HEK293 (cell line): Measurements from ENCODE around the gene PLEKHA3.

Experiments used
- CTCF ChIP-seq: fragments of 450-650 bp; formaldehyde crosslinking; IDR thresholded peaks from 2 replicates; pipeline ENCODE4 v1.5.1; 2016; ENCODE audit warnings: missing biosample characterization, missing genetic modification characterization
- TCF7L2 ChIP-seq: IDR thresholded peaks from 2 replicates; pipeline ENCODE4 v1.6.1; 2011; ENCODE audit warnings: low read depth, mild to moderate bottlenecking, inconsistent platforms, low read length, moderate library complexity, borderline replicate concordance
- ZBTB44 ChIP-seq: fragments of 450-650 bp; IDR thresholded peaks from 2 replicates; pipeline ENCODE4 v1.5.1; 2018; ENCODE audit warnings: missing biosample characterization, mild to moderate bottlenecking, missing genetic modification characterization
- ZFP3 ChIP-seq: fragments of 450-650 bp; formaldehyde crosslinking; IDR thresholded peaks from 2 replicates; pipeline ENCODE4 v1.5.1; 2016; ENCODE audit warnings: low read depth, missing biosample characterization, missing genetic modification characterization
- ZNF146 ChIP-seq: fragments of 450-650 bp; formaldehyde crosslinking; IDR thresholded peaks from 2 replicates; pipeline ENCODE4 v1.5.1; 2016; ENCODE audit warnings: missing biosample characterization, missing genetic modification characterization
- ZNF148 ChIP-seq: fragments of 450-650 bp; formaldehyde crosslinking; IDR thresholded peaks from 2 replicates; pipeline ENCODE4 v1.5.0; 2017; ENCODE audit warnings: missing biosample characterization, missing genetic modification characterization, borderline replicate concordance
- ZNF248 ChIP-seq: fragments of 450-650 bp; formaldehyde crosslinking; IDR thresholded peaks from 2 replicates; pipeline ENCODE4 v1.5.1; 2017; ENCODE audit warnings: missing biosample characterization, missing genetic modification characterization
- ZNF274 ChIP-seq, 2 experiments: fragments of 200-500 bp in 1 of 2; fragments of 450-650 bp in 1 of 2; sonication (Bioruptor generic) in 1 of 2; formaldehyde crosslinking in 1 of 2; IDR thresholded peaks; 2 replicates each; pipeline versions ENCODE4 v1.5.1 to v1.6.1; 2014 to 2016; ENCODE audit warnings: borderline replicate concordance in 1 of 2, inconsistent platforms in 1 of 2, low read length in 1 of 2, missing biosample characterization in 1 of 2, missing genetic modification characterization in 1 of 2
- ZNF404 ChIP-seq: fragments of 450-650 bp; formaldehyde crosslinking; IDR thresholded peaks from 2 replicates; pipeline ENCODE4 v1.5.1; 2017; ENCODE audit warnings: missing biosample characterization, missing genetic modification characterization
- ZNF518A ChIP-seq: fragments of 450-650 bp; formaldehyde crosslinking; conservative IDR thresholded peaks from 2 replicates; pipeline ENCODE4 v1.5.1; 2016; ENCODE audit warnings: low read depth, missing biosample characterization, missing genetic modification characterization
- ZNF670 ChIP-seq: fragments of 450-650 bp; formaldehyde crosslinking; IDR thresholded peaks from 2 replicates; pipeline ENCODE4 v1.5.1; 2016; ENCODE audit warnings: missing biosample characterization, missing genetic modification characterization, low read depth

- TF ChIP-seq CTCF (tag by site-specific recombination) (no peak), ZNF248 (tag by site-specific recombination) (no peak), TCF7L2 (no peak), ZNF148 (tag by site-specific recombination) (no peak), ZNF518A (no peak), ZNF146 (tag by site-specific recombination) (no peak), ZNF274 (IDR thresholded peaks at IDR 0.05; ENCODE audit: low read length) (no peak), ZNF274 (tag by site-specific recombination; IDR thresholded peaks at IDR 0.05; ENCODE audit: borderline replicate concordance) (no peak), ZFP3 (tag by site-specific recombination) (no peak), ZBTB44 (no peak), ZNF404 (tag by site-specific recombination) (no peak), ZNF670 (tag by site-specific recombination) (no peak)
Measured at GRCh38 chr2:178529194-178529593, 48.9 kb downstream of the PLEKHA3 start.
